H1 (cell line): ENCODE data around the gene RALA.

Experiments
- ATF3 ChIP-seq: IDR thresholded peaks from 2 replicates; pipeline ENCODE4 v1.6.1; 2011; ENCODE audit warnings: low read depth, mild to moderate bottlenecking, low read length; ENCODE audit not compliant: insufficient read depth
- BRCA1 ChIP-seq: IDR thresholded peaks from 2 replicates; pipeline ENCODE4 v1.6.1; 2012; ENCODE audit warnings: low read depth, low read length, improper control_type of control experiment
- CTCF ChIP-seq, 3 experiments: IDR thresholded peaks; 1 replicate in 2 of 3; 2 replicates in 1 of 3; pipeline versions ENCODE4 v1.5.1 to v1.6.1; 2011; ENCODE audit warnings: low read length in 3 of 3, mild to moderate bottlenecking in 3 of 3, inconsistent platforms in 2 of 3, low read depth in 1 of 3, moderate library complexity in 1 of 3; ENCODE audit not compliant: insufficient read depth in 1 of 3; ENCODE audit errors: control extremely low read depth in 1 of 3
- EP300 ChIP-seq, 2 experiments: IDR thresholded peaks; 1 replicate in 1 of 2; 2 replicates in 1 of 2; pipeline ENCODE4 v1.6.1; 2011 to 2012; ENCODE audit warnings: low read depth in 2 of 2, low read length in 2 of 2, mild to moderate bottlenecking in 2 of 2, borderline replicate concordance in 1 of 2, inconsistent platforms in 1 of 2, moderate library complexity in 1 of 2
- EZH2 ChIP-seq: fragments of 200-600 bp; sonication (generic); IDR thresholded peaks from 2 replicates; pipeline ENCODE4 v1.7.1; 2012; ENCODE audit warnings: low read depth, mild to moderate bottlenecking, moderate library complexity, low read length, inconsistent platforms; ENCODE audit not compliant: severe bottlenecking
- HDAC2 ChIP-seq, 2 experiments: fragments of 300-600 bp in 1 of 2; sonication (generic) in 1 of 2; IDR thresholded peaks; 2 replicates each; pipeline ENCODE4 v1.6.1; 2011 to 2012; ENCODE audit warnings: low read depth in 2 of 2, low read length in 2 of 2, mild to moderate bottlenecking in 2 of 2, moderate library complexity in 2 of 2, borderline replicate concordance in 1 of 2, inconsistent platforms in 1 of 2
- JUN ChIP-seq: IDR thresholded peaks from 2 replicates; pipeline ENCODE4 v1.6.1; 2011; ENCODE audit warnings: low read depth, mild to moderate bottlenecking, improper control_type of control experiment, low read length
- KDM1A ChIP-seq: fragments of 200-600, 300-600 bp; sonication (generic); IDR thresholded peaks from 2 replicates; pipeline ENCODE4 v1.7.1; 2016; ENCODE audit warnings: mild to moderate bottlenecking, low read length, borderline replicate concordance
- POLR2A ChIP-seq, 2 experiments: IDR thresholded peaks; 1 replicate in 1 of 2; 2 replicates in 1 of 2; pipeline ENCODE4 v1.6.1; 2011; ENCODE audit warnings: low read depth in 2 of 2, low read length in 2 of 2, mild to moderate bottlenecking in 2 of 2; ENCODE audit errors: control extremely low read depth in 1 of 2
- SIN3A ChIP-seq, 2 experiments: IDR thresholded peaks in 1 of 2; conservative IDR thresholded peaks in 1 of 2; 2 replicates each; pipeline ENCODE4 v1.6.1; 2011 to 2012; ENCODE audit warnings: low read length in 2 of 2, improper control_type of control experiment in 1 of 2, low read depth in 1 of 2, mild to moderate bottlenecking in 1 of 2
- TF ChIP-seq, protein P1 (sequence below): IDR thresholded peaks from 2 replicates; pipeline ENCODE4 v1.6.1; 2012; ENCODE audit warnings: low read length, inconsistent platforms

- TF ChIP-seq CTCF (IDR thresholded peaks at IDR 0.05; ENCODE audit: control extremely low read depth in 1 of 3, insufficient read depth in 1 of 3, low read depth in 1 of 3, low read length in 3 of 3) (no peak), EZH2 (no peak), HDAC2 (IDR thresholded peaks at IDR 0.05; ENCODE audit: borderline replicate concordance in 1 of 2, low read depth in 2 of 2, low read length in 2 of 2) (no peak), JUN (no peak), EP300 (IDR thresholded peaks at IDR 0.05; ENCODE audit: borderline replicate concordance in 1 of 2, low read depth in 2 of 2, low read length in 2 of 2) (no peak), SIN3A (conservative IDR thresholded peaks at IDR 0.05 in 1 of 2, IDR thresholded peaks at IDR 0.05 in 1 of 2; ENCODE audit: low read depth in 1 of 2, low read length in 2 of 2) (no peak), BRCA1 (no peak), ATF3 (no peak), POLR2A (IDR thresholded peaks at IDR 0.05; ENCODE audit: control extremely low read depth in 1 of 2, low read depth in 2 of 2, low read length in 2 of 2) (no peak), KDM1A (no peak)
- TF ChIP-seq, protein P1, sequence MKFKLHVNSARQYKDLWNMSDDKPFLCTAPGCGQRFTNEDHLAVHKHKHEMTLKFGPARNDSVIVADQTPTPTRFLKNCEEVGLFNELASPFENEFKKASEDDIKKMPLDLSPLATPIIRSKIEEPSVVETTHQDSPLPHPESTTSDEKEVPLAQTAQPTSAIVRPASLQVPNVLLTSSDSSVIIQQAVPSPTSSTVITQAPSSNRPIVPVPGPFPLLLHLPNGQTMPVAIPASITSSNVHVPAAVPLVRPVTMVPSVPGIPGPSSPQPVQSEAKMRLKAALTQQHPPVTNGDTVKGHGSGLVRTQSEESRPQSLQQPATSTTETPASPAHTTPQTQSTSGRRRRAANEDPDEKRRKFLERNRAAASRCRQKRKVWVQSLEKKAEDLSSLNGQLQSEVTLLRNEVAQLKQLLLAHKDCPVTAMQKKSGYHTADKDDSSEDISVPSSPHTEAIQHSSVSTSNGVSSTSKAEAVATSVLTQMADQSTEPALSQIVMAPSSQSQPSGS, result no peak
These were observed 17.0 kb upstream of the RALA start for GRCh38 chr7:39606352-39606751.
